ENCODE measurements around the gene GCK. TPM values are rescaled to one million over a fixed set of nuclear protein-coding genes. Genes with fewer than 3 reads are reported as not detected.

Gene GCK
- polyA plus RNA-seq, 1 donor = 5.0 TPM

DNA sequence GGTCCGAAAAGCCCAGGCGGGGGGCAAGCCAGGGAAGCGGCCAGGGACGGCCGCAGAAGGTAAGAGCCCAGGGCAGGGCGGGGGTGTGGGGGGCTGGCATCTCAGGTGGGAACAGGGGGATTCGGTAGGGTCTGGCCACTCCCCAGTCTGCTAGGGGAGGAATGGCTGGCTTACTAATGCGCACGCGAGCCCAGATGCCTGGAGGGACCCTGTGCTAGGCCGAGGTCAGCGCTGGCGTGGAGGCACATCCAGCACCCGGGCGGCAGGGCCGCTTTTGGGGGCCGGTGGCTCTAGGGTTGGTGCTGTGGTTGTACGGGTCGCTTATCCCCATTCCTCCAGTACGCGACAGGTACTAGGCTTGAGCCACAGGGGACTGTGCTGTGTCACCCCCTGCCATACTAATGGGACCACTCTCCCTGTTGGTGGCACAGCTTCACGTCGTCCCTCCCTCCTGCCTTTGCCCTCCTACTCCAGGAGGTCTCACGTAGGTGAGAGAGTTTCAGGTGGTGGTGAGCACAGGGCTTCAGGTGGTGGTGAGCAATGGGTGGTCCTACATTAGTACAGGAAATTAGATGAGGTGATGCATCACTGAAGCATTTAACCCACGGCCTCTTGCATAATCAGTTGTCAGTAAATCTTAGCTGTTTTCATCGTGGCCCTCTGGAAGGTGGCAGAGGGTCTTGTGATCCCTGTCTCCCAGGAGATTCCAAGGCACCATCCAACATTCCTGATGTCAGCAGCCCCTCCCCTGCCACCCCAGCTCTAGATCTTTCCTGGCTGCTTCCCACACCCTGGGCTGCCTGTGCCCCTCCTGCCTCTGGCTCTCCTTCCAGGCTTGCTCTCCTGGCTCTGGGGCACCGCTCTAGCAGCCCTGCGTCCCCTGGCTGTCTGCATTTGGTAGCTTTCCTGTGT, 84.1 kb downstream of the GCK start:
- no peak for DNase-seq (ENCODE audit: low read depth)

DNA sequence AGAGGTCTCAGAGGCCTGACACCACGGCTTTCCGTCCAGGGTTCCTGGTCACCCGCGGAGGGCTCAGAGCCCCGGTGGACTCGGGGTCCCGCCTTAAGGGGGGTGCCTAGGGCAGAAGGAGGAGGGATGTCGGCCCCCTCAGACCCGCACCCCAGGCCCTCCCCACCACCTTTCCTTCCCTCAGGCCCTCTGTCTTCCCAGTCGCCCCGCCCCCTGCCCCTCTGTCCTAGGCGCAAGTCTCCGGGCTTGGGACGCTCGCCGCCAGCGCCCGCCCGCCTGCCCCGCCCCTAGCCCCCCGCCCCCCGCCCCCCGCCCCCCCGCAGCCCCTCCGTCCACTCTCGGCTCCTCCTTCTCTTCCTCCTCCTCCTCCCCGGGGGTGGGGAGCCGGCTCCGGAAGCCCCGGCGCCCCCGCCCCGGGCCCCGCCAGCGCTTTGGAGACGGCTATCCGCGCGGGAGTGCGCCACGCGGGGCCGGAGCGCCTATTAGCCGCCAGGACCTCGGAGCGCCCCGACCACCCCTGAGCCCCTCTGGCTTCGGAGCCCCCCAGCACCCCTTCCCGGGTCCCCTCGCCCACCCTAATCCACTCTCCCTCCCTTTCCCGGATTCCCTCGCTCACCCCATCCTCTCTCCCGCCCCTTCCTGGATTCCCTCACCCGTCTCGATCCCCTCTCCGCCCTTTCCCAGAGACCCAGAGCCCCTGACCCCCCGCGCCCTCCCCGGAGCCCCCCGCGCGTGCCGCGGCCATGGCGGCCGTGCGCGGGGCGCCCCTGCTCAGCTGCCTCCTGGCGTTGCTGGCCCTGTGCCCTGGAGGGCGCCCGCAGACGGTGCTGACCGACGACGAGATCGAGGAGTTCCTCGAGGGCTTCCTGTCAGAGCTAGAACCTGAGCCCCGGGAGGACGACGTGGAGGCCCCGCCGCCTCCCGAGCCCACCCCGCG, 85.0 kb downstream of the GCK start, which contains the start of gene AEBP1:
Gene AEBP1, plus strand, starts transcription at position 423 of the 937 bp plus-strand sequence. Its CDS starts 321 bp downstream, at position 744.
- DNase-seq (ENCODE audit: low read depth) = no peak

GRCh38 chr7:44103566-44103922, 85.7 kb downstream of the GCK start:
- no peak for DNase-seq (ENCODE audit: low read depth)

- no peak for DNase-seq (ENCODE audit: low read depth)
These were observed 86.2 kb downstream of the GCK start for GRCh38 chr7:44102846-44103565.

DNA sequence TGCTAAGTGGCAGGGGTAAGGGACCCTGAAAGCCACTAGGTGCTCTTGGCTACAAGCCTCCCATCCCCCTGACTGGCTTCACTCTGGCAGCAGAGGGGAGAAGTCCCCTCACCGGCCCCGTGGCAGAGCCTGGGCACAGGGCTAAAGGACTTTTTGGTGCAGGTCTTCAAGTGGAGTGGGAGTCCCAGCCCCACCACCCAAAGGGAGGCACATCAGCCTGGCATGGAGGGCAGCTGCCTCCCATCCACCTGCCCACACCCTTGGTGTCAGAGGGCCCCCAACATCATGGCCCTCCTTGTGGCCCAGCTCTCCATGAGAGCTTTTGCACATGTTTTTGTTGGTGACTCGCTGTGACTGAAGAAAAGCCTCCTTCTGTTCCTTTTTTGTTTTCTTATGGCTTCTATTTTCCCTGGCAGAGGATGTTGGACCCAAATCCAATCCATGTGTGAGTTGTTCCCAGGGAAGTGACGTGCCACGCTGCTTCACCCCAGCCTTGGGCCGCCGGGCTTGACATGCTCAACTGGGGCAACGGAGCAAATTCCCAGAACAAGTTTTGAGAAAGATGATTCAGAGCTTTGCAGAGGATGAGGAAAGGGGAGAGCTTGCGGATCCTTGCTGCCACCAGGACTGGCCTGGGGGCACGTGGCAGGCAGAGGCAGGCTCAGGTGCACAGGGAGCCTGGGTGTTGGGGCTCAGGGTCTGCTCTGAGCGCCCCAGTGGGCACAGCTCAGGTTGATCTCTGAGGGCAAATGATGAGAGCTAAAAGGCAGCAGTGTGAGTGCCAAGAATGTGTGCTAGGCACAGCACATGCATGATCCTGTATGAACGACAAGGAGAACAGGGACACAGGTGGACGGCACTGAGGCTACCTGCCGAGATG, 87.0 kb downstream of the GCK start:
- no peak for DNase-seq (ENCODE audit: low read depth)

DNA sequence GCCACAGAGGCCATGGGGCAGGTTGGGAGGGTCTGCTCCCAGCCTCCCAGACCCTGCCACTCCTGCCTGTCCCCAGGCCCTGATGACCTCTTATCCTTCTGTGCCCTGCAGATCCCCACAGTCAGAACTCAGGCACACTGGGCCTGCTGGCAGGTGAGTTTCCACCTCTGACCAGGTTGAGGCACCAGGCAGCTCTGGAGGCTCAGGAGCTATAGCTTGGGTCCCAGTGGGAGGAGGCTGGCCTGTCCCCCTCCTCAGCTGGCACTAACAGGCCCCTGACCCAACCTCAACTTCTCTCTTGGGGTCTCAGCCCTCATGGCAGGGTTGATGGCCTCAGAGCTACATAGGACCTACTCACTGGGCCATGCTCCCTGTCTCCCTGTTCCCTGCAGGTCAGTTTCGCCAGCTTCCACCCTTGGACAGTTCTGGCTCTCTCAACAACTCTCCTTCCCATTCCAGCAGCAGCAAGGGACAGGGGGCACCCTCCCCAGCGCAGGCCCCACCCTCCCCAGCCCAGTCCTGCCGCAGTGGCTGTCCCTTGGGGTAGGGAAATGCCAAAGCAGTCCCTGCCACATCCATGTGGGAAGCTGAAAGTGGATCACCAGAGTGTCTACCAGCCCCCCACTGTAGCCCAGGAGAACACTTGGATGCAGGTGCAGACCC, 87.8 kb downstream of the GCK start:
- no peak for DNase-seq (ENCODE audit: low read depth)

DNA sequence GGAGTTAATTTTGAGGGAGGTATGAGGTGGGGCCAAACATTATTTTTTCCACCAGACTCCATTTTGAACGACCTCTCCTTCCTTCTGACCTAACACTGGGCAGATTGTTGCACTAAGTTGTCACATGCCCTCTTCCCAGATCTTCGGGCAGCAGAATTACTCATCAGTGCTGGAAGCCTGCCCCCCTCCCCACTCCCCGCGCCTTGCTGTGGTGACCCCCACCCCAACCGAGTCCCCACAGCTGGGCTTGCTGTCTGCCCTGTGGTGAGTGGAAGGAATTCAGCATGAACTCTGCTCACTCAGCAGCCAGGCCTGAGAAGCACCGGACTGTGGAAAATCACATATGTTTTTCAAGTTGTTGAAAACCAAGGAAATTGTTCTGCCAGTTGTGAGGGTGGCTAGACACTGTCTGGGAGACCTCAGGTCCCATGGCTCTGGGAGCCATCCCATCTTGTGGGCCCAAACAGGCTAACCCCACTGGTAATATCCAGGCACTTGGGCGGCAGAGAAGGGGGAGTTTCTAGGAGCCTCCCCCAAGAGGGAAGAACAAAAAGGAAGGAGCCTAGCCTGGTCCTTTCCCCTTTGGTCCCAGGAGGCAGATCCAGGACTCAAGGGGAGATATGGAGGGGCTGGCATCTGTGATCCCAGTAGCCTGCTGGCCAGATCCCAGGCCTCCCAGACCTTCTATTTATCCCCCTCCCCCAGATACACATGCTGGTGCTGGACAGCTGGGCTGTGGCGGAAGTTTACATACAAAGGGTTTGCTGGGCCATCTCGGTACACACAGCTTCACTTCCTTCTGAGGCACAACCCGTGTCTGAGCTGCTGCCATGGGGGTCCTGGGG, 88.6 kb downstream of the GCK start:
- DNase-seq (ENCODE audit: low read depth) = no peak

DNA sequence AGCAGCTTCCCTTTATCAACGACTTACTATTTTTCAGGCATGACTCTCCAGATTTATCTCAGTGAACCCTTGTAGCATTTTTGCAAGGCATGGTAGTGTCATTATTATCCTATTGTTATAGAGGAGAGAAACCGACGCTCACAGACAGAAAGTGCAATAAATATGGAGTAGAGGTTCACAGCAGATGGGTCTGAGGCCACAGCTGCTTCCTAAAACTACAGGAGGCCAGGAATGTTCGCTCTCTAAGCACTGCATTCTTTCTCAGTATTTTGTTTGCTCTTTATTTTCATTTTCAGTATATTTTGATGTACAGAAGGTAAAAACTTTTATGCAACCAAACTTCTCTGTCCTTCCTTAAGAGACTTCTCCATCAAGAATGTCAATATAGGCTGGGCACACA, 89.6 kb downstream of the GCK start:
- DNase-seq (ENCODE audit: low read depth) = no peak

DNA sequence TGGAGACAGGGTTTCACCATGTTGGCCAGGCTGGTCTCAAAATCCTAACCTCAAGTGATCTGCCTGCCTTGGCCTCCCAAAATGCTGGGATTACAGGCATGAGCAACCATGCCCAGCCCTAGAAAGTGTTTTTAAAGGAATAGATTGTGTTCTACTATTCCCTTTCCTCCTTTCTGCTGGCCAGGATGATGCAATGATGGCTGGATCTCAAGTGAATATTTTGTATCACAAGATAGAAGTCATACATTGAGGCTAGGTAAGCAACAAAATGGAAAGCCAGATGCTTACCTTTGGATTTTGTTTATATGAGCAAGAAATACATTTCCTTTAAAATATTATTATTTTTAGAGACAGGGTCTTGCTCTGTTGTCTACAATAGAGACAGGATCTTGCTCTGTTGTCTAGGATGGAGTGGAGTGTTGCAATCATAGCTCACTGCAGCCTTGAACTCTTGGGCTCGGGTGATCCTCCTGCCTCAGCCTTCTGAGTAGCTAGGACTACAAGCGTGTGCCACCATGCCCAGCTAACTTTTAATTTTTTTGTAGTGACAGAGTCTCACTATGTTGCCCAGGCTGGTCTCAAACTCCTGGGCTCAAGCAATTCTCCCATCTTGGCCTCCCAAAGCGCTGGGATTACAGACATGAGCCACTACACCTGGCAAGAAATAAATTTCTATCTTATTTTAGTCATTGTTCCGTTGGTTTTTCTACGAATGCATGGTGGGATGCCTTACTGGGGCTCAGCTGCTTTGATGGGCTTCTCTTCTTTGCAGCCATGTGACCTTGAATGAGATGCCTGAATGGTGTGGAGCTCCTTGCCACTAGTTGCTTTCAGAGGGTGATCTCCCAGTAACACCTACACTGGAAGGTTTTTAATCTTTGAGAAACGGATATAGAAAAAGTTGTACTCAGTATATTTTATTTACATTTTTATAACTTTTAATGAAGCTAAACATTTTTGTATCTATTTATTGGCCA, 90.9 kb downstream of the GCK start:
- DNase-seq (ENCODE audit: low read depth) = no peak

DNA sequence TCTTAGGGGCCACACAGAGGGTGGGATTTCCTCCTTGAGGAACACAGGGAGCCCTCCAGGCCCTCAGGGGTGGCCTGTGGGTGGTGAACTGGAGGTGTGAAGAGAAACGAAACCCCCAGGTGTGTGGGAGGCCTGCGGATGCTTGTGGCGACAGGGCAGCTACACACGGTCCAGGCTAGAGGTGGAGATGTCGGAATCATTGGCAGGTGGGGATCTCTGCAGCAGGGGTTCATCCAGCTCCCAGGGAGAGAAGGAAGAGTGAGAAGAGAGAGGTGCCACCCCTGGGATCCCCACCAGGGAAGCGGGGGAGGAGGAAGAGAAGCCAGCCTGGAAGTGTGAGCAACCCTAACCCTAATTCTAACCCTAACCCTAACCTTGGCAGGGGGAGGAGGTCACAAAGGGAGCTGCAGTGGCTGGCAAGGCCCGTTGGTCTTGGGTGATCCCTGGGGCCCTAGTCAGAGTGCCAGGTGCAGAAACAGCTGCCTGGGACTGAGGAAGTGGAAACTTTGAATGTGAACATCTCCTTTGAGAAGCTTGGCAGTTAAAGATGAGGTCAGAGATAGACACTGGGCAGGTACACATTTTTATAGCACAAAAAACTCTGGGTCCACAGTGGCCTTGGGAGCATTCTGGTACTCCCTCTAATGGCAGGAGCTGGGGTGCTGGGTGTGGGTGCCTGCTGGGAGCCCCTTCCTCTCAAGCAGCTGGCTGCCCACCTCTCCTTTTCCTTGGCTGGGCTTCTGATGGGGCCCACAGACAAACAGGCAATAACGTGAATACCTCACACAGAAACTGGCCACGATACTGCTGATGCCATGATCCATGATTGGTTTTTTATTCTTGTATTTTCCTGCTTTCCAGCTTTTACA, 91.9 kb downstream of the GCK start:
- no peak for DNase-seq (ENCODE audit: low read depth)

- no peak for DNase-seq (ENCODE audit: low read depth)
These were observed 92.8 kb downstream of the GCK start for GRCh38 chr7:44096326-44096881.

DNA sequence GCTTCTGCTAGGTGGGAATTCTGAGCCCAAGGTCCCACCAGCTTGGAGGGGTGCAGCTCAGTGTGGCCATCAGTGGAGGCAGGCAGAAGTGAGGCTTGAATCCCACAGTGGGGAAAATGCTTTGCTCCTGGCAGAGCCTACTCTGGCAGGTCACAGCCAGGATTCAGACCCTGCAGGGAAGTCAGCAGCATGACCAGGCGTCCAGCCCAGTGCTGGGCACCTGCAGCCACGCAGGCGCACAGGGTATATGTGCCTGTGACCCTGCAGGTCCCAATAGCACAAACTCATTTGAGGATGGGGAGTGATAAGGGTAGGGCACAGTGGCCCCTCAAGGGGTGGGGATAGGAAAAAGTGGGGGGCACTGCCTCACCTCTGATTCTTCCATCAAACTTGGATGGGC, 93.5 kb downstream of the GCK start:
- no peak for DNase-seq (ENCODE audit: low read depth)

DNA sequence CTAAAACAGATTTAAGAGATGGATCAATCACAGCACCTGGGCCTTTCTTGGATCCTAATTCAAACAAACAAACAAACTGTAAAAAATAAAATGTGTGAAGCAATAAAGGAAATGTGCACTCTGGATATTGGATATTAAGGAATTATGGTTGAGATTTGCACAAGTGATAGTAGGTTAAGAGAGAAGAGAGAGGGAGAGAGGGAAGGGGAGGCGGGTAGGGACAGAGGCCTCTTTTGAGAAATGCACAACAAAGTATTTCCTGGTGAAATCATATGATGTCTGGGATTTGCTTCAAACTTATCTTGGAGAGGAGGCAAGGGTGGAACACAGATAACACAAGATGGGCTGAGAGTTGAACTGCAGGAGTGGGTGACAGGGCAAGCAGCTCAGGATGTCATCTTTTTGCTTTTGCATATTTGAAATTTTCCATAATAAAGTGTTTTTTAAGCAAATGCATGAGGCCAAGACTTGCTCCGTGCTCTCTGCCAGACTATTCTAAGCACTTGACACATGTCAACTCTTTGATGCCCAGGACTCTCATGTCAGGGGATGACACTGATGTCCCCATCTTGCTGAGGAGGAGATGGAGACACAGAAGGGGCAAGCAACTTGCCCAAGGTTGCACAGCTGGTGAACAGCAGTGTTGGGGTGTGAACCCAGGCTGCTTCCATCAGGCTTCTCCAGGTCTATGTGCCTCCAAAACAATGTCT, 94.2 kb downstream of the GCK start:
- no peak for DNase-seq (ENCODE audit: low read depth)

- no peak for DNase-seq (ENCODE audit: low read depth)
These were observed 94.9 kb downstream of the GCK start for GRCh38 chr7:44094365-44094764.

Data from forelimb muscle (tissue), 1 donor.